Measurements from ENCODE around the gene POLR1G. TPM values are rescaled to one million over a fixed set of nuclear protein-coding genes. Genes with fewer than 3 reads are reported as not detected.
A peak's percentile ranks its signal among the peaks of the same experiment; 100 is the strongest.

POLR1G gene
- 25.3 and 26.5 TPM in 2 replicates for total RNA-seq

GRCh38 chr19:45406226-45407090 is at the start of gene POLR1G:
TSS of gene POLR1G (plus strand) at chr19:45406644. CDS start at chr19:45406697, 53 bp downstream.
- DNase-seq = peak; percentile 95
- peaks cover 36% of the 10 kb centered on the region for H3K4me1 Mint-ChIP-seq
- peak within 1 kb of the TSS; percentile 97 for H3K4me3 Mint-ChIP-seq
- no peaks in the 10 kb centered on the region for H3K9me3 Mint-ChIP-seq
- H3K27me3 Mint-ChIP-seq = peaks cover 12% of the 10 kb centered on the region
- intact Hi-C loops (cut with micrococcal nuclease) = loop anchor here (1.0 to 5.0 kb wide), 4 partner anchors 72 to 1879 kb away; partner anchors contain the start of genes BLOC1S3, ETHE1, PPP1R37 and TRAPPC6A
- H3K36me3 Mint-ChIP-seq (ENCODE audit: low read depth) = peaks cover 25% of the 10 kb centered on the region
- H3K27ac Mint-ChIP-seq = peak within 1 kb of the TSS; percentile 89

- DNase-seq = no peak
Observed at GRCh38 chr19:45356760-45357444, 49.5 kb upstream of the POLR1G start.

GRCh38 chr19:45357445-45357783 is 49.0 kb upstream of the POLR1G start:
- Mint-ChIP-seq H3K4me3 (no peak overlapping the region), H3K9me3 (no peaks in the 10 kb centered on the region), H3K27me3 (no peaks in the 10 kb centered on the region), H3K27ac (no peak overlapping the region), H3K4me1 (no peaks in the 10 kb centered on the region), H3K36me3 (ENCODE audit: low read depth) (peaks cover 45% of the 10 kb centered on the region)
- intact Hi-C loops (cut with micrococcal nuclease) = no loop called here
- DNase-seq = no peak

More at GRCh38 chr19:45356760-45357444, 49.5 kb upstream of the POLR1G start:
- peaks cover 42% of the 10 kb centered on the region for H3K36me3 Mint-ChIP-seq (ENCODE audit: low read depth)
- no peaks in the 10 kb centered on the region for H3K27me3 Mint-ChIP-seq
- no peaks in the 10 kb centered on the region for H3K9me3 Mint-ChIP-seq
- H3K4me3 Mint-ChIP-seq = no peak overlapping the region
- intact Hi-C loops (cut with micrococcal nuclease) = no loop called here
- H3K27ac Mint-ChIP-seq = no peak overlapping the region
- H3K4me1 Mint-ChIP-seq = no peaks in the 10 kb centered on the region

- H3K9me3 Mint-ChIP-seq = no peaks in the 10 kb centered on the region
- no peaks in the 10 kb centered on the region for H3K4me1 Mint-ChIP-seq
- H3K27me3 Mint-ChIP-seq = no peaks in the 10 kb centered on the region
- H3K36me3 Mint-ChIP-seq (ENCODE audit: low read depth) = peaks cover 44% of the 10 kb centered on the region
- H3K4me3 Mint-ChIP-seq = no peak overlapping the region
- H3K27ac Mint-ChIP-seq = no peak overlapping the region
- intact Hi-C loops (cut with micrococcal nuclease) = no loop called here
- DNase-seq = no peak
Observed at GRCh38 chr19:45358213-45358792, 48.1 kb upstream of the POLR1G start.

GRCh38 chr19:45361608-45362007 is 44.8 kb upstream of the POLR1G start:
- H3K36me3 Mint-ChIP-seq (ENCODE audit: low read depth) = peaks cover 28% of the 10 kb centered on the region
- no peaks in the 10 kb centered on the region for H3K4me1 Mint-ChIP-seq
- no peak overlapping the region for H3K27ac Mint-ChIP-seq
- intact Hi-C loops (cut with micrococcal nuclease) = no loop called here
- no peak for DNase-seq
- H3K4me3 Mint-ChIP-seq = no peak overlapping the region
- no peaks in the 10 kb centered on the region for H3K9me3 Mint-ChIP-seq
- no peaks in the 10 kb centered on the region for H3K27me3 Mint-ChIP-seq

- H3K27me3 Mint-ChIP-seq = no peaks in the 10 kb centered on the region
- intact Hi-C loops (cut with micrococcal nuclease) = no loop called here
- H3K4me3 Mint-ChIP-seq = no peak overlapping the region
- peaks cover 26% of the 10 kb centered on the region for H3K36me3 Mint-ChIP-seq (ENCODE audit: low read depth)
- H3K9me3 Mint-ChIP-seq = no peaks in the 10 kb centered on the region
- DNase-seq = no peak
- H3K27ac Mint-ChIP-seq = no peak overlapping the region
- no peaks in the 10 kb centered on the region for H3K4me1 Mint-ChIP-seq
Observed at GRCh38 chr19:45362291-45362690, 44.2 kb upstream of the POLR1G start.

- H3K27ac Mint-ChIP-seq = no peak overlapping the region
- peaks cover 6% of the 10 kb centered on the region for H3K4me1 Mint-ChIP-seq
- H3K27me3 Mint-ChIP-seq = no peaks in the 10 kb centered on the region
- no peak overlapping the region for H3K4me3 Mint-ChIP-seq
- DNase-seq = no peak
- no peaks in the 10 kb centered on the region for H3K9me3 Mint-ChIP-seq
- intact Hi-C loops (cut with micrococcal nuclease) = no loop called here
- H3K36me3 Mint-ChIP-seq (ENCODE audit: low read depth) = peaks cover 24% of the 10 kb centered on the region
Observed at GRCh38 chr19:45363861-45364459, 42.5 kb upstream of the POLR1G start.

GRCh38 chr19:45364696-45365095 is 41.7 kb upstream of the POLR1G start:
- no peak for DNase-seq

GRCh38 chr19:45368127-45368526 is 38.3 kb upstream of the POLR1G start:
- H3K4me1 Mint-ChIP-seq = peaks cover 17% of the 10 kb centered on the region
- no peaks in the 10 kb centered on the region for H3K27me3 Mint-ChIP-seq
- no peaks in the 10 kb centered on the region for H3K9me3 Mint-ChIP-seq
- intact Hi-C loops (cut with micrococcal nuclease) = no loop called here
- peaks cover 6% of the 10 kb centered on the region for H3K36me3 Mint-ChIP-seq (ENCODE audit: low read depth)
- no peak overlapping the region for H3K27ac Mint-ChIP-seq
- no peak for DNase-seq
- peak overlapping the region; percentile 4 for H3K4me3 Mint-ChIP-seq

More at GRCh38 chr19:45364696-45365095, 41.7 kb upstream of the POLR1G start:
- H3K4me1 Mint-ChIP-seq = peaks cover 7% of the 10 kb centered on the region
- no peak overlapping the region for H3K27ac Mint-ChIP-seq
- no peaks in the 10 kb centered on the region for H3K9me3 Mint-ChIP-seq
- intact Hi-C loops (cut with micrococcal nuclease) = no loop called here
- H3K36me3 Mint-ChIP-seq (ENCODE audit: low read depth) = peaks cover 19% of the 10 kb centered on the region
- no peak overlapping the region for H3K4me3 Mint-ChIP-seq
- H3K27me3 Mint-ChIP-seq = no peaks in the 10 kb centered on the region

GRCh38 chr19:45368737-45369340 is 37.6 kb upstream of the POLR1G start:
- intact Hi-C loops (cut with micrococcal nuclease) = no loop called here
- no peaks in the 10 kb centered on the region for H3K27me3 Mint-ChIP-seq
- peaks cover 6% of the 10 kb centered on the region for H3K36me3 Mint-ChIP-seq (ENCODE audit: low read depth)
- peaks cover 17% of the 10 kb centered on the region for H3K4me1 Mint-ChIP-seq
- peak overlapping the region; percentile 65 for H3K4me3 Mint-ChIP-seq
- H3K27ac Mint-ChIP-seq = no peak overlapping the region
- no peak for DNase-seq
- H3K9me3 Mint-ChIP-seq = no peaks in the 10 kb centered on the region

- Mint-ChIP-seq H3K4me3 (peak within 1 kb of the TSS; percentile 91), H3K9me3 (no peaks in the 10 kb centered on the region), H3K27me3 (no peaks in the 10 kb centered on the region), H3K4me1 (peaks cover 17% of the 10 kb centered on the region), H3K27ac (peak within 1 kb of the TSS; percentile 99), H3K36me3 (ENCODE audit: low read depth) (peaks cover 4% of the 10 kb centered on the region)
- DNase-seq = peak; percentile 100
- intact Hi-C loops (cut with micrococcal nuclease) = loop anchor here (1.0 kb wide), 1 partner anchor 35 kb away; the partner anchor contains the start of gene PPP1R13L
Observed at GRCh38 chr19:45370410-45371204, 35.8 kb upstream of the POLR1G start, which contains the start of gene ERCC2. TSS of gene ERCC2 (minus strand) at chr19:45370573. CDS start at chr19:45370540, 33 bp downstream.

- Mint-ChIP-seq H3K9me3 (no peaks in the 10 kb centered on the region), H3K4me3 (no peak overlapping the region), H3K27ac (no peak overlapping the region), H3K27me3 (no peaks in the 10 kb centered on the region), H3K4me1 (no peaks in the 10 kb centered on the region), H3K36me3 (ENCODE audit: low read depth) (no peaks in the 10 kb centered on the region)
- no peak for DNase-seq
- intact Hi-C loops (cut with micrococcal nuclease) = no loop called here
Observed at GRCh38 chr19:45376045-45376724, 30.3 kb upstream of the POLR1G start.
